OCI-LY7 (cell line): ENCODE data around the gene SLC16A10.
"Not testable (repeated sequence)": the region's sequence is repeated elsewhere in the genome, so short reads cannot be mapped to it uniquely, and the experiment has no call there.

Source experiments
- EZH2phosphoT487 ChIP-seq: fragments of 200-600 bp; sonication (generic); IDR thresholded peaks from 2 replicates; pipeline ENCODE4 v1.6.1; 2018; ENCODE audit warnings: low read depth, borderline replicate concordance, mild to moderate bottlenecking, mixed run types, antibody characterized with exemption, low read length, moderate library complexity, mixed read lengths
- TF ChIP-seq, protein P1 (sequence below): fragments of 200-600 bp; sonication (generic); conservative IDR thresholded peaks from 2 replicates; pipeline ENCODE4 v1.5.1; 2014; ENCODE audit warnings: mild to moderate bottlenecking, antibody characterized with exemption, low read length, moderate library complexity, mixed read lengths

DNA sequence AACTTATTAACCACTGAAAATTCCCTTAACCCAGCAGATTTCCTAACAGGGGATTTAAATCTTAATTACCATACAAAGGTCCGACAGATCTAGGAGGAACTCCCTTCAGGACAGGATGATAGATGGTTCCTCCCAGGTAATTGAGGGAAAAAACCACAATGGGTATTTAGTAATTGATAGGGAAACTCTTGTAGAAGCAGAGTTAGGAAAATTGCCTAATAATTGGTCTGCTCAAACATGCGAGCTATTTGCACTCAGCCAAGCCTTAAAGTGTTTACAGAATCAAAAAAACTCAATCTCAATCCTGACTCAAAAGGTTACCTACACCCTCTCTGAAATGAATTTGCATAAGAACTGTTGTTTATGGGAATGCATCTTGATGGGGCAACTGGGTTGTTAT lies 45.4 kb downstream of the SLC16A10 start:
- TF ChIP-seq, protein P1, sequence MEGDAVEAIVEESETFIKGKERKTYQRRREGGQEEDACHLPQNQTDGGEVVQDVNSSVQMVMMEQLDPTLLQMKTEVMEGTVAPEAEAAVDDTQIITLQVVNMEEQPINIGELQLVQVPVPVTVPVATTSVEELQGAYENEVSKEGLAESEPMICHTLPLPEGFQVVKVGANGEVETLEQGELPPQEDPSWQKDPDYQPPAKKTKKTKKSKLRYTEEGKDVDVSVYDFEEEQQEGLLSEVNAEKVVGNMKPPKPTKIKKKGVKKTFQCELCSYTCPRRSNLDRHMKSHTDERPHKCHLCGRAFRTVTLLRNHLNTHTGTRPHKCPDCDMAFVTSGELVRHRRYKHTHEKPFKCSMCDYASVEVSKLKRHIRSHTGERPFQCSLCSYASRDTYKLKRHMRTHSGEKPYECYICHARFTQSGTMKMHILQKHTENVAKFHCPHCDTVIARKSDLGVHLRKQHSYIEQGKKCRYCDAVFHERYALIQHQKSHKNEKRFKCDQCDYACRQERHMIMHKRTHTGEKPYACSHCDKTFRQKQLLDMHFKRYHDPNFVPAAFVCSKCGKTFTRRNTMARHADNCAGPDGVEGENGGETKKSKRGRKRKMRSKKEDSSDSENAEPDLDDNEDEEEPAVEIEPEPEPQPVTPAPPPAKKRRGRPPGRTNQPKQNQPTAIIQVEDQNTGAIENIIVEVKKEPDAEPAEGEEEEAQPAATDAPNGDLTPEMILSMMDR = not testable (repeated sequence)
- TF ChIP-seq EZH2phosphoT487 = not testable (repeated sequence)
